Stimulated activated CD8-positive, alpha-beta memory T cell treated with anti-CD3 and anti-CD28 coated beads, Interleukin-2, amount 100 ng/mL, for 48 hours (primary cell): ENCODE results near the gene ADORA2A.
"Not testable (repeated sequence)": the region's sequence is repeated elsewhere in the genome, so short reads cannot be mapped to it uniquely, and the experiment has no call there.

Experiments used
- DNase-seq, 2 donors: peaks; one replicate each; pipeline ENCODE4 v3.0.0-alpha.2; 2020; ENCODE audit warnings: low read depth in 2 of 2

Gene ADORA2A

GRCh38 chr22:24486501-24486921, 59.1 kb downstream of the ADORA2A start:
- no peak for DNase-seq

GRCh38 chr22:24489011-24489410, 61.6 kb downstream of the ADORA2A start:
- DNase-seq: no peak

- DNase-seq: not testable (repeated sequence)
These were observed 62.0 kb downstream of the ADORA2A start for GRCh38 chr22:24489434-24489833.
